EH (cell line): Measurements from ENCODE around the gene CMTM1.

Experiments used
- DNase-seq: peaks from one replicate; pipeline ENCODE4 v3.0.0-alpha.2; 2015; ENCODE audit warnings: low read depth

CMTM1 gene

GRCh38 chr16:66538910-66539309 lies 27.3 kb upstream of the CMTM1 start:
- no peak for DNase-seq

GRCh38 chr16:66539623-66540469 lies 26.4 kb upstream of the CMTM1 start:
- no peak for DNase-seq

- DNase-seq = no peak
Observed at GRCh38 chr16:66541388-66542355, 24.6 kb upstream of the CMTM1 start.

- no peak for DNase-seq
Observed at GRCh38 chr16:66542396-66542795, 23.8 kb upstream of the CMTM1 start.

GRCh38 chr16:66543541-66543940 lies 22.7 kb upstream of the CMTM1 start:
- DNase-seq = no peak

- no peak for DNase-seq
Observed at GRCh38 chr16:66544016-66544757, 22.1 kb upstream of the CMTM1 start.

GRCh38 chr16:66547101-66547989 lies 18.9 kb upstream of the CMTM1 start:
- DNase-seq = no peak

- no peak for DNase-seq
Observed at GRCh38 chr16:66548068-66548467, 18.2 kb upstream of the CMTM1 start.

GRCh38 chr16:66548868-66549267 lies 17.4 kb upstream of the CMTM1 start:
- no peak for DNase-seq

- peak; percentile 78 for DNase-seq
Observed at GRCh38 chr16:66549284-66550131, 16.7 kb upstream of the CMTM1 start, which contains the start of gene TK2. Gene TK2, minus strand, starts transcription at chr16:66550122. Its CDS starts 61 bp downstream, at chr16:66550061.

GRCh38 chr16:66551348-66551759 lies 14.9 kb upstream of the CMTM1 start:
- peak; percentile 41 for DNase-seq

- DNase-seq = no peak
Observed at GRCh38 chr16:66551788-66552285, 14.4 kb upstream of the CMTM1 start.

GRCh38 chr16:66552286-66553177 lies 13.7 kb upstream of the CMTM1 start, which contains the start of gene CKLF:
Gene CKLF, plus strand, starts transcription at chr16:66552576. Its CDS starts 140 bp downstream, at chr16:66552716.
- peak; percentile 89 for DNase-seq

GRCh38 chr16:66553223-66553622 lies 13.0 kb upstream of the CMTM1 start:
- peak; percentile 8 for DNase-seq

GRCh38 chr16:66554021-66554420 lies 12.2 kb upstream of the CMTM1 start:
- DNase-seq = no peak

- no peak for DNase-seq
Observed at GRCh38 chr16:66554495-66554894, 11.7 kb upstream of the CMTM1 start.

- no peak for DNase-seq
Observed at GRCh38 chr16:66560107-66560506, 6.1 kb upstream of the CMTM1 start.

GRCh38 chr16:66561381-66562080 lies 4.7 kb upstream of the CMTM1 start:
- DNase-seq = no peak
